Karpas-422 (cell line): Measurements from ENCODE around the gene CCDC97. TPM values are rescaled to one million over a fixed set of nuclear protein-coding genes. Genes with fewer than 3 reads are reported as not detected.

Source experiments
- DNase-seq: peaks from one replicate; pipeline ENCODE4 v3.0.0-alpha.2; 2015
- H2AFZ ChIP-seq: fragments of 200-600 bp; sonication (generic); 2 replicates; pipeline ENCODE4 v1.6.1; 2014; ENCODE audit warnings: antibody characterized with exemption, low read length, mixed read lengths
- H3K27ac ChIP-seq: fragments of 200-600 bp; sonication (generic); 2 replicates; pipeline ENCODE4 v1.5.1; 2014; ENCODE audit warnings: mild to moderate bottlenecking, low read length, moderate library complexity
- H3K27me3 ChIP-seq: fragments of 200-600 bp; sonication (generic); 2 replicates; pipeline ENCODE4 v1.6.1; 2014; ENCODE audit warnings: low read length, mixed read lengths
- H3K36me3 ChIP-seq: fragments of 200-600 bp; sonication (generic); 2 replicates; pipeline ENCODE4 v1.6.1; 2014; ENCODE audit warnings: low read length, mixed read lengths; ENCODE audit not compliant: insufficient read depth
- H3K4me1 ChIP-seq: fragments of 200-600 bp; sonication (generic); 2 replicates; pipeline ENCODE4 v1.6.1; 2014; ENCODE audit warnings: mild to moderate bottlenecking, low read length, mixed read lengths
- H3K4me2 ChIP-seq: fragments of 200-600 bp; sonication (generic); 2 replicates; pipeline ENCODE4 v1.6.1; 2014; ENCODE audit warnings: low read length, low read depth, mild to moderate bottlenecking; ENCODE audit not compliant: poor library complexity, severe bottlenecking
- H3K4me3 ChIP-seq: fragments of 200-600 bp; sonication (generic); 2 replicates; pipeline ENCODE4 v1.5.1; 2014; ENCODE audit warnings: mild to moderate bottlenecking, antibody characterized with exemption, low read length, mixed read lengths
- H3K79me2 ChIP-seq: fragments of 200-600 bp; sonication (generic); 2 replicates; pipeline ENCODE4 v1.6.1; 2014; ENCODE audit warnings: mild to moderate bottlenecking, low read length, mixed read lengths
- H3K9ac ChIP-seq: fragments of 200-600 bp; sonication (generic); 2 replicates; pipeline ENCODE4 v1.6.0; 2014; ENCODE audit warnings: low read length
- H3K9me2 ChIP-seq: fragments of 200-600 bp; sonication (generic), shearing (Covaris generic); replicated peaks from 2 replicates; pipeline ENCODE4 v1.6.0; 2014; ENCODE audit warnings: mild to moderate bottlenecking, low read length, moderate library complexity; ENCODE audit not compliant: insufficient read depth
- H3K9me3 ChIP-seq: fragments of 300-700, 200-600 bp; sonication (generic); 2 replicates; pipeline ENCODE4 v1.6.1; 2014; ENCODE audit warnings: low read length, mixed read lengths
- H4K20me1 ChIP-seq: fragments of 200-600 bp; sonication (generic); 2 replicates; pipeline ENCODE4 v1.6.1; 2014; ENCODE audit warnings: mild to moderate bottlenecking, antibody characterized with exemption, low read length, low read depth; ENCODE audit not compliant: insufficient read depth
- total RNA-seq: library from RNA; depleted of rRNA; stranded (reverse); fragments of >200 nt; shearing (Covaris generic); gene quantifications from 2 replicates; pipeline ENCODE4 v1.2.3, GENCODE V29; 2014; ENCODE audit warnings: low replicate concordance

CCDC97 gene
- total RNA-seq, 1 experiment from 2014 or later, result 15.5 TPM

DNA sequence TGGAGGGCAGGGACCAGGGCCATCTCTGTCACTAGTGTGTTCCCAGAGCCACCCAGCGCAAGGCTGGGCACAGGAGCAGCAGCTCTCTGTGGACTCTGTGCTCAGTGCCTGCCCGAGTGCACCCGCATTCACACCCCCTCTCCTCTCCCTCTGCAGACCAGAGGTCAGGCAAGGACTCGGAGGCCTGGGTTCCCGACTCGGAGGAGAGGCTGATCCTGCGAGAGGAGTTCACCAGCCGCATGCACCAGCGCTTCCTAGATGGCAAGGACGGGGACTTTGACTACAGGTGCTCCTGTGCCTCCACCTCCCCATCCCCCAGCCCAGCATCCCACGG, 10.2 kb downstream of the CCDC97 start:
- no peaks in the 10 kb centered on the region for H3K4me1 ChIP-seq
- no peak overlapping the region for H2AFZ ChIP-seq
- no peak for DNase-seq
- H3K9me3 ChIP-seq, result no peaks in the 10 kb centered on the region
- H3K27me3 ChIP-seq, result no peaks in the 10 kb centered on the region
- H3K9ac ChIP-seq, result no peak overlapping the region
- no peaks in the 10 kb centered on the region; the same call in 1 of the 2 replicates for H3K36me3 ChIP-seq
- no peak overlapping the region for H3K27ac ChIP-seq
- no peaks in the 10 kb centered on the region for H3K9me2 ChIP-seq
- no peaks in the 10 kb centered on the region for H3K79me2 ChIP-seq
- no peaks in the 10 kb centered on the region for H4K20me1 ChIP-seq
- H3K4me2 ChIP-seq, result no peak overlapping the region
- no peak overlapping the region for H3K4me3 ChIP-seq

DNA sequence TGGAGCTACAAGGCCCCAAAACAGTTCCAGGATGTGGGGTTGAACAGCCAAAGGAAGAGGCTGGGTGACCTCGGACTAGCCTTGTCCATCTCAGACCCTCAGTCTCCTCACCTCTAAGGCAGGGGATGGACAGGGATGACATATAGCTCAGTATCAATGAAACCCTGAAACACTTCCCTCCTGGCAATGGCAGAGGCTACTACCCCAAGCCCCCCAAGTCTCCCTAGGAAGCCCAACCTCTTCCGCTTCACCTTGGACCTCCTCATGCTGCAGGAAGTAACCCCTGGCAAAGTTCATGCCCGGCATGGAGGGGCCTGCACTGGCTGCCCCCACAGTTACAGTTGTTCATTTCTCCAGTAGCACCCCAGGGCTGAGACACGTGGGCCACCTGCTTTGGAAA, 10.6 kb downstream of the CCDC97 start:
- Histone ChIP-seq H3K36me3 (no peaks in the 10 kb centered on the region; the same call in 1 of the 2 replicates), H3K9ac (no peak overlapping the region), H3K4me2 (no peak overlapping the region), H3K4me1 (no peaks in the 10 kb centered on the region), H3K27ac (no peak overlapping the region), H2AFZ (no peak overlapping the region), H3K27me3 (no peaks in the 10 kb centered on the region), H3K79me2 (0 out of 2 replicates have a peak, but pooled peaks cover under 1% of the 10 kb centered on the region), H3K9me3 (no peaks in the 10 kb centered on the region), H3K9me2 (no peaks in the 10 kb centered on the region), H4K20me1 (no peaks in the 10 kb centered on the region), H3K4me3 (no peak overlapping the region)
- DNase-seq, result no peak

DNA sequence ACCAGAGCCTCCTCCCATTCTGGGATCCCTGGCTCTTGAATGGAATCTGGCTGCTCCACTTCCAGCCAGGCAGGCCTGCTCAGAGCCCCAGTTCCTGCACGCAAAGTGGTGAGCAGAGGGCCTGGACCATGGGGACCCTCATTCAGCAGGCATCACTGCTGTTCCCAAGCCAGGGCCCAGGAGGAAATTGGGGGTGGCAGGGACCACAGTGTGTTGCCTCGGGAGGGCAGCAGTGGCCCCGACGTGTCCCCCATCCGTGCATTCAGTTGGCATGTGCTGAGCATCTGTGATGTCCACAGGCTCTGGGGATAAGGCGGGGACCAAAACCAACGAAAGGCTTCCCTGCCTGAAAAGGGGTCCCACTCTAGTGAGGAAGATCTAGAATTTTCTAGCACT, 11.2 kb downstream of the CCDC97 start:
- peaks cover 6% of the 10 kb centered on the region; the same call in 1 of the 2 replicates for H3K79me2 ChIP-seq
- H4K20me1 ChIP-seq, result no peaks in the 10 kb centered on the region
- H3K4me3 ChIP-seq, result no peak overlapping the region
- H3K4me1 ChIP-seq, result no peaks in the 10 kb centered on the region
- H3K9ac ChIP-seq, result no peak overlapping the region
- no peaks in the 10 kb centered on the region for H3K9me2 ChIP-seq
- H3K27me3 ChIP-seq, result no peaks in the 10 kb centered on the region
- no peaks in the 10 kb centered on the region for H3K9me3 ChIP-seq
- no peaks in the 10 kb centered on the region; the same call in 1 of the 2 replicates for H3K36me3 ChIP-seq
- H3K27ac ChIP-seq, result no peak overlapping the region
- no peak overlapping the region for H2AFZ ChIP-seq
- no peak overlapping the region for H3K4me2 ChIP-seq
- DNase-seq, result no peak

DNA sequence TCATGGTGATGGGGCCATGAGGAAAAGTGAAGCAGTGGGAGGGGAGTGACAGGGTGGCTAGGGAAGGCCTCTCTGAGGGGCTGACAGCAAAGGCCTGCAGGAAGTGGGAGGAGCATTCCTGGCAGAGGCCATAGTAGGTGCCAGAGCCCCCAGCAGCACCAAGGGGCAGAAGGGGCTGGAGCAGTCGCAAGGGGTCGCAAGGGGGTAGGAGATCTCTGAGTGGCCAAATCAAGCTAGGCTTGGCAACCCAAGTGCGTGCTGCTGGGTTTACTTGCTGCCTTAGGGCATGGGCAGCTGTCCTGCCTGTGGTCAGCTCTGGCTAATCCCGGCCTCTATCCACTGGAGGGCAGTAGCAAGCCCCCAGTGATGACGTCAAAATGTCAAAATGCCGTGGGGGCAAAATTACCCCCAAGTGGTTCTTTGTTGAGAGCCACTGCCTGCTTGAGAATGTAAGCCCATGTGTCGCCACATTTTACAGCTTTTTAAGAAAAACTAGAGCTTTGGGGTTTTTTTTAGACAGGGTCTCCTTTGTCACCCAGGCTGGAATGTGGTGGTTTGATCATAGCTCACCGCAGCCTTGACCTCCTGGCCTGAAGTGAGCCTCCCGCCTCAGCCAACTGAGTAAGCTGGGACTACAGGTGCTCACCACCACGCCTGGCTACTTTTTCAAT, 11.8 kb downstream of the CCDC97 start:
- H3K36me3 ChIP-seq, result no peaks in the 10 kb centered on the region; the same call in 1 of the 2 replicates
- H3K9me3 ChIP-seq, result no peaks in the 10 kb centered on the region
- no peaks in the 10 kb centered on the region for H4K20me1 ChIP-seq
- no peak overlapping the region for H2AFZ ChIP-seq
- H3K27ac ChIP-seq, result no peak overlapping the region
- no peaks in the 10 kb centered on the region for H3K9me2 ChIP-seq
- H3K79me2 ChIP-seq, result peaks cover 12% of the 10 kb centered on the region
- H3K4me1 ChIP-seq, result peaks cover under 1% of the 10 kb centered on the region; the same call in 1 of the 2 replicates
- no peaks in the 10 kb centered on the region for H3K27me3 ChIP-seq
- H3K4me3 ChIP-seq, result no peak overlapping the region
- no peak overlapping the region for H3K9ac ChIP-seq
- peak; percentile 60 for DNase-seq
- H3K4me2 ChIP-seq, result no peak overlapping the region

DNA sequence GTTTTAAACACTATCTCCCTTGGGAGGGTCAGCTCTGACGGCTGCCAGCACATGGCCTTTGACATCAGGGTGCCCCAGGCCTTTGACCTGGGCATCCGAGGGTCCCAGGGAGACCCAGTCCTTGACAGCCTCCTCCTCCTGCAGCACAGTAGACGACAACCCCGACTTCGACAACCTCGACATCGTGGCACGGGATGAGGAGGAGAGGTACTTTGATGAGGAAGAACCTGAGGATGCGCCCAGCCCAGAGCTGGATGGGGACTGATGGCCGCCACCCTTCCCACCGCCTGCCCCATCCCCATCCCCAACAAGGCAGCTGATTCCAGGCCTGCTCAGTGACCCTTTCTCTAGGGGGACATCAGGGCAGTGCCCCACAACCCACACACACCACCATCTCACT, 12.5 kb downstream of the CCDC97 start:
- Histone ChIP-seq H3K9me2 (no peaks in the 10 kb centered on the region), H3K4me2 (no peak overlapping the region), H3K4me3 (no peak overlapping the region), H3K4me1 (peaks cover 7% of the 10 kb centered on the region), H3K9me3 (no peaks in the 10 kb centered on the region), H3K79me2 (peaks cover 18% of the 10 kb centered on the region), H4K20me1 (no peaks in the 10 kb centered on the region), H3K36me3 (no peaks in the 10 kb centered on the region; the same call in 1 of the 2 replicates), H3K27ac (no peak overlapping the region), H3K9ac (no peak overlapping the region), H3K27me3 (no peaks in the 10 kb centered on the region), H2AFZ (no peak overlapping the region)
- no peak for DNase-seq

DNA sequence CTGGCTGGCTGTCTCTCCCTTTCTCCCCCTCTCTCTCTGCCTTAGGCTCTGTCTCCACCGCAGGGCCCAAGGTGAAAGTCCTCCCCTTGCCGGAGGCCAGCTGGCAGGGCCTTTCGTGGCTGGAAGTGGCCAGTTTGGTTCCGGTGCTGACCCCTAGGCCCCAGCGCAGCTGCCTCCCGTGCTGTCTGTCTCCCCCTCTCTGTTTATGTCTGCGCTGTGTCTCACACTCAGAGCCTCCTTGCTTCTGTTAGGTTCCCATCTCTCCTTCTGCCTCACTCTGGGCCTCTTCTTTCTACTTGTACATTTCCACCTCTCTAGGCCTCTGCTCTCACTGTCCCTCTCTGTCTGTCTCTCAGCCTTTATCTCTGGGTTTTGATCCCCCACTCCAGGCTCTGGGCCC, 13.1 kb downstream of the CCDC97 start:
- H3K9me2 ChIP-seq, result no peaks in the 10 kb centered on the region
- DNase-seq, result no peak
- no peaks in the 10 kb centered on the region; the same call in 1 of the 2 replicates for H3K36me3 ChIP-seq
- H3K4me1 ChIP-seq, result peaks cover 13% of the 10 kb centered on the region
- H2AFZ ChIP-seq, result no peak overlapping the region
- H3K79me2 ChIP-seq, result peaks cover 18% of the 10 kb centered on the region
- no peak overlapping the region for H3K4me3 ChIP-seq
- no peak overlapping the region for H3K9ac ChIP-seq
- H3K9me3 ChIP-seq, result no peaks in the 10 kb centered on the region
- H4K20me1 ChIP-seq, result no peaks in the 10 kb centered on the region
- H3K27ac ChIP-seq, result no peak overlapping the region
- no peaks in the 10 kb centered on the region for H3K27me3 ChIP-seq
- no peak overlapping the region for H3K4me2 ChIP-seq

DNA sequence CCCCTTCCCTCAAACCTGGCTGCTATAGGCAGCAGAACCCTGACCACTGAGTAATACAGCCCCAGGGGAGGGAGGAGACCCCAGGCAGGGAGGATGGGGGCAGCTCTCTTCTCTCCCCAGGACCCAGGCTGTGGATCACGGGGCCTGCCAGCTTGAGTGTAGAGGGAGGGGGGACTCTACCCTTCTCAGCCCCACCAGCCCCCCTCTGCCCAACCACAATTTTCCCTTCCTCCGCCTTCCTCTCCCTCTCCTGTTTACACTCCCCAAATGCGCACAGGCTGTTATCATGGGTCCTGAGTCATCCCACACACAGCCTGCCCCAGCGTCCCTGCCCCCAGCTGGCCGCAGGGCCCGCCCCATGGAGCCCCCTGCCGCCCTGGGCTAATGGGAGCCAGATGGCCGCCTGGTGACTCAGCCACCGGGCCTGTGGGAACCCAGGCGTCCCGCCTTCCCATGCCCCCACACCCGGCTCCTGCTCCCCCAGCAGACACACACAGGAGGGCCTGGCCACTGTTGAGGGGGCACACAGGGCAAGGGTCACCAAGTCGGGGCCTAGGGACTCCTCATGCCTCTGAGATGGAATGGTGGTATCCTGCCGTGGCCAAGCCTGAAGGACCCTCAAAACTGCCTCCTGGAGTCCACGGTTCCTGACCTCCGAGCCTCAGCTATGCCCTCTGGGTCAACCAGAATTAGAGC, 13.6 kb downstream of the CCDC97 start:
- peaks cover 19% of the 10 kb centered on the region for H3K4me1 ChIP-seq

DNA sequence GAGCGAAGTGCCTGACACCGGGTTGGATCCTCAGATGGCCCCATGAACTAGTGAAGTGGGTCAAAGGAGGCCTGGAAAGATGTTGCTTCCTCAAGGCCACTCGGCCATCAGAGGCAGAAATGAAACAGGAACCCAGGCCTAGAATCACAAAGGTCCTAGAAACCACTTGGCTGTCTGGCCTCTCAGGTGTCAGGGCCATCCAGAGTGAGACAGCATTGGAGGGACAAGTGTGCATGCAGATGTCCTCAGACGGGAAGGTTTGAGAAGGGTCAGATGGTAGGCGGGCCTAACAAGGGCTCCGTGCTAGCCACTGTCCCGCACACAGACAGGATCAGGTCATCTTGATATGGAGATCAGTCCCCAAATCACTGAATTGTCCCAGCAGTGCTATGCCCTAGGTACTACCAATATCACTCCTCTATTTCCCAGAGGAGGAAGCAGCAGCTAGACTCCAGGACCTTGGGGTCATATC, 14.3 kb downstream of the CCDC97 start:
- Histone ChIP-seq H3K36me3 (no peaks in the 10 kb centered on the region; the same call in 1 of the 2 replicates), H3K4me3 (no peak overlapping the region), H3K27me3 (no peaks in the 10 kb centered on the region), H3K27ac (no peak overlapping the region), H3K4me2 (no peak overlapping the region), H3K9me3 (no peaks in the 10 kb centered on the region), H2AFZ (no peak overlapping the region), H3K4me1 (peaks cover 26% of the 10 kb centered on the region), H3K9ac (no peak overlapping the region), H3K9me2 (no peaks in the 10 kb centered on the region), H3K79me2 (peaks cover 18% of the 10 kb centered on the region), H4K20me1 (no peaks in the 10 kb centered on the region)
- no peak for DNase-seq

More for the DNA sequence above, 13.6 kb downstream of the CCDC97 start:
- Histone ChIP-seq H3K9ac (no peak overlapping the region), H3K9me2 (no peaks in the 10 kb centered on the region), H3K79me2 (peaks cover 18% of the 10 kb centered on the region), H3K4me3 (no peak overlapping the region), H4K20me1 (no peaks in the 10 kb centered on the region), H3K36me3 (no peaks in the 10 kb centered on the region; the same call in 1 of the 2 replicates), H3K27ac (no peak overlapping the region), H2AFZ (no peak overlapping the region), H3K9me3 (no peaks in the 10 kb centered on the region), H3K27me3 (no peaks in the 10 kb centered on the region), H3K4me2 (no peak overlapping the region)
- no peak for DNase-seq
